GM18858 (cell line): ENCODE results near the gene RPL27A.

ENCODE experiments used
- ATAC-seq: cut with Tn5 transposase; IDR thresholded peaks from one replicate; pipeline ENCODE4 v1.9.1; 2021; ENCODE audit not compliant: unreplicated experiment

The RPL27A gene

GRCh38 chr11:8698917-8699441, 16.4 kb downstream of the RPL27A start:
- no peak for ATAC-seq

- no peak for ATAC-seq
Observed at GRCh38 chr11:8699903-8700302, 17.3 kb downstream of the RPL27A start.

- ATAC-seq = no peak
Observed at GRCh38 chr11:8701891-8702597, 19.5 kb downstream of the RPL27A start.

GRCh38 chr11:8702598-8702915, 20.0 kb downstream of the RPL27A start:
- no peak for ATAC-seq

GRCh38 chr11:8704136-8704535, 21.5 kb downstream of the RPL27A start:
- no peak for ATAC-seq

GRCh38 chr11:8705146-8705545, 22.6 kb downstream of the RPL27A start:
- ATAC-seq = no peak

GRCh38 chr11:8706673-8707432, 24.3 kb downstream of the RPL27A start:
- no peak for ATAC-seq

- no peak for ATAC-seq
Observed at GRCh38 chr11:8707541-8708191, 25.1 kb downstream of the RPL27A start.

- no peak for ATAC-seq
Observed at GRCh38 chr11:8709002-8709672, 26.5 kb downstream of the RPL27A start.

- ATAC-seq = no peak
Observed at GRCh38 chr11:8709777-8710176, 27.2 kb downstream of the RPL27A start.

GRCh38 chr11:8711895-8712442, 29.4 kb downstream of the RPL27A start:
- ATAC-seq = no peak

- ATAC-seq = no peak
Observed at GRCh38 chr11:8712506-8712905, 29.9 kb downstream of the RPL27A start.

- no peak for ATAC-seq
Observed at GRCh38 chr11:8713760-8714454, 31.3 kb downstream of the RPL27A start.

- no peak for ATAC-seq
Observed at GRCh38 chr11:8714622-8715225, 32.1 kb downstream of the RPL27A start.

- no peak for ATAC-seq
Observed at GRCh38 chr11:8715501-8715900, 32.9 kb downstream of the RPL27A start.

GRCh38 chr11:8717544-8717875, 34.9 kb downstream of the RPL27A start:
- no peak for ATAC-seq

- no peak for ATAC-seq
Observed at GRCh38 chr11:8717876-8718753, 35.5 kb downstream of the RPL27A start.

- no peak for ATAC-seq
Observed at GRCh38 chr11:8719211-8719649, 36.6 kb downstream of the RPL27A start.

GRCh38 chr11:8719721-8720120, 37.1 kb downstream of the RPL27A start:
- no peak for ATAC-seq
